Esophagus (tissue), 2 donors: ENCODE data around the gene CPB2. TPM values are rescaled to one million over a fixed set of nuclear protein-coding genes. Genes with fewer than 3 reads are reported as not detected.

ENCODE experiments used
- H3K27ac ChIP-seq, 2 donors: one replicate each; pipeline ENCODE4 v1.5.1; 2013; ENCODE audit warnings: low read depth in 2 of 2, mild to moderate bottlenecking in 2 of 2, inconsistent platforms in 1 of 2, low read length in 1 of 2, moderate library complexity in 1 of 2
- H3K27me3 ChIP-seq, 2 donors: one replicate each; pipeline ENCODE4 v1.6.1; 2013; ENCODE audit warnings: low read length in 2 of 2, control low read depth in 1 of 2, mild to moderate bottlenecking in 1 of 2; ENCODE audit not compliant: insufficient read depth in 2 of 2, control insufficient read depth in 1 of 2
- H3K36me3 ChIP-seq, 2 donors: one replicate each; pipeline ENCODE4 v1.6.1; 2013; ENCODE audit warnings: low read length in 1 of 2; ENCODE audit not compliant: control insufficient read depth in 2 of 2, insufficient read depth in 2 of 2
- H3K4me1 ChIP-seq, 2 donors: one replicate each; pipeline ENCODE4 v1.6.1; 2013; ENCODE audit warnings: low read length in 1 of 2; ENCODE audit not compliant: control insufficient read depth in 2 of 2, insufficient read depth in 2 of 2
- H3K4me3 ChIP-seq, 2 donors: one replicate each; pipeline ENCODE4 v1.5.1; 2013; ENCODE audit warnings: low read length in 2 of 2, mild to moderate bottlenecking in 2 of 2, low read depth in 1 of 2, moderate library complexity in 1 of 2
- H3K9me3 ChIP-seq, 2 donors: one replicate each; pipeline ENCODE4 v1.6.1; 2013; ENCODE audit warnings: mild to moderate bottlenecking in 2 of 2, low read depth in 1 of 2, low read length in 1 of 2, moderate library complexity in 1 of 2; ENCODE audit not compliant: control insufficient read depth in 2 of 2, insufficient read depth in 1 of 2
- WGBS, 2 donors: extraction: QIAGEN DNeasy Blood & Tissue Kit; methylation state at CpG; one replicate each; pipeline ENCODE4 v1.1.7; 2013; 5-methylcytosine and 5-hydroxymethylcytosine counted together
- polyA plus RNA-seq, 2 donors: library from polyadenylated mRNA; stranded (reverse); fragments of 200-250 nt; gene quantifications; one replicate each; pipeline ENCODE4 v1.2.3, GENCODE V29; 2013
- donor health status: healthy with polysubstance abuse.
- donor health status: Bipolar disorder and iron deficiency.

CPB2 gene
- polyA plus RNA-seq, 2 donors = not detected

DNA sequence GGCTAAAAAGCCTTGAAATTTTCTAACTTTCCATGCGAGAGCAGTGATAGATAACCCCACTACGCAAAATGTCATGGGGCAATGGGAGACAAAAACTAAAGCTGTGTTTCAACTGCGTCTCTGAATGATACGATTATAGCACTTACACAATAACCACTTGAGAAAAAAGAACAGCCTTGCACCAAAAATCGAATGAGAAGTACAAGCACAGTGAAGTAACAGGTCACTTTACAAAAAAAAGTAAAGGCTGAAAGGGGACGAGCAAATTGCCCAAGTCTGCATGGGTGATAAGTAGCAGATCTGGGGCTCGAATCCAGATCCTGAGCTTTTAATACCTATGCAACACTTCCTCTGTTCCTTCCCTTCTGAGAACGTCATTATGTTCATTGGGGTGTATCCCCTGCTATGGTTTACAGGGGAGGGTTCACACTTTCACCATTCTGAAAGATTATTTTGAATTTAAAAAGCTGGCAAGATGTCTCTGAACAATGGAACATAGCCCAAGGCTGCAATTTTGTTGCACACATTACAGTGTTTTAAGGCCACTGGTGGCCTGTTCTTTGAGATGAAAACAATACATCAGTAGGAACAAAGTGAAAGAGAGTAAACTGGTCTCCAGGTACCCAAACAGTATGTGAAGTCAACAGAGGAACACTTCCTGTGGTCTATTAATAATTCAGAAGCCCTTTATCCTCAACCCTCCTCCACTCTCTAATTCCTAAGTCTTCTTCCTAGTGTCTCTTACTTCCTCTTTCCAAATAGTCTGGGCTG, 3.2 kb downstream of the CPB2 start:
- H3K4me3 ChIP-seq = no peak overlapping the region
- H3K36me3 ChIP-seq = no peaks in the 10 kb centered on the region
- WGBS, 2 donors = 72% methylated on average over 8 of the region's 8 CpGs
- H3K4me1 ChIP-seq = no peaks in the 10 kb centered on the region
- H3K27me3 ChIP-seq = no peaks in the 10 kb centered on the region
- H3K9me3 ChIP-seq = no peaks in the 10 kb centered on the region
- H3K27ac ChIP-seq = no peak overlapping the region

DNA sequence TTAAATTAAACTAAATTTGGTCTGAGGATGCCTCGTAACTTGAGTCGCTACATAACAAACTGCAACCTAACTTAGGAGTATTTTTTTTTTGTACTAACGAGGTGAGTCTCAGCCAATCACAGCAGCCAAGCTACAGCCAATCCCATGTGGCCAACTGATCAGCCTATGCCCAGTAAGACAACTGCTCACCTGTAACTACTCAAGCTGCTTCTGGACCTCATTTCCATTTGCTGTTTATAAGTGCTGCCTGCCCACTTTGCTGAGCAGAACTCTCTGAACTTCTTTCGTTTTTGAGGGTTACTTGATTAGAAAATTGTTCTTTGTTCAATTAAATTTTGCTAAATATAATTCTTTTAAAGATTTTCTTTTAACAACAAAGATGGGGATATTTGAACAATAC, 3.8 kb downstream of the CPB2 start:
- Histone ChIP-seq H3K4me3 (no peak overlapping the region), H3K9me3 (no peaks in the 10 kb centered on the region), H3K4me1 (no peaks in the 10 kb centered on the region), H3K27ac (no peak overlapping the region), H3K36me3 (no peaks in the 10 kb centered on the region), H3K27me3 (no peaks in the 10 kb centered on the region)
- WGBS, 2 donors = 83 to 85% methylated on average over 4 of the region's 4 CpGs

DNA sequence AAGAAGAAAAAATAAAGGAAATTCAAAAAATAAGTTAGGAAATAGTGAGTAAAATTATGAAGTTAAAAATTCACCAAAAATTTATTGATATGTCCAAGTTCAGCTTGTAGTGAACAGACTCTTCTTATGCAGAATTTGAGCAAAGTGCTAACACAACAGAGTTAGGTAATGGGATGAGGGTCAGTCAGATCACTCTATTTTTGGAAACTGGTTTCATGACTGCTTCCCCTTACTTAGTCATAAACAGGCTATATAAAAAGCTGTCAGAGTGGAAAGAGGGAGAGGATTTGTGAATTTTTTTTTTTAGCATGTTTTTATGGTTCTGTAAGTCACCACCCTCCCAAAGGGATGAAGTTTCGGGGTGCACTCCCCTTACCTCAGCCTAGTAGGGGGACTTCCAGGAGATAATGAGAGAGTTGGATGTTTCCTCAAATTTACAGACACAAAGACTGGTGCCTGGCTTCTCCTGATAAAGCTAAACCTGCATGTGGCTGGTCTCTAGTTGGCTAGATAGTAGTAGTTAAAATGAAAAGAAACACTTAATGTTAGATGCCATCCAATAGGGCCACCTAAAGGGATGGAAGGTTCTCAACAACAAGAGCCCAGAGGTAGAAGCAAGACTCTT, 4.5 kb downstream of the CPB2 start:
- H3K9me3 ChIP-seq = no peaks in the 10 kb centered on the region
- no peaks in the 10 kb centered on the region for H3K36me3 ChIP-seq
- H3K27ac ChIP-seq = no peak overlapping the region
- H3K4me1 ChIP-seq = no peaks in the 10 kb centered on the region
- 67 to 88% methylated on average over 1 of the region's 1 CpG for WGBS, 2 donors
- H3K4me3 ChIP-seq = no peak overlapping the region
- no peaks in the 10 kb centered on the region for H3K27me3 ChIP-seq

DNA sequence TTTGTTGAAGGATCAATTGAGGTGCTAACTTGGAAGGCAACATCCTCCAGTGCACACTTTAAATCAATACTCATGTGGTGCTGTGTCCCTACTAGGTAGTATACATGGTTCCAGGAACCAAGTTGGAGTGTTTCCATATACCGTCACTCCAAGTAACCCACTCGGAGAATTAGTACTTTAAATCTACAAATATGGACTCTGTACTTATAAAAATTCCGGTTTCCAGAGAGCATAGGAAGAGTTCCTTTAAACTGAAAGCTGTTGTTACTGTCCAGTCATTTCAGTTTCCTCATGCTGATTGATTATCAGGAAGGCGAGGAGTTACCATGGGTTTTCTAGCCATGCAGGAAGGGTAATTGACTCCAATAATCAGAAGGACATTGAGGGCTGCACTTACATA, 7.2 kb downstream of the CPB2 start:
- no peak overlapping the region for H3K27ac ChIP-seq
- H3K27me3 ChIP-seq = no peaks in the 10 kb centered on the region
- WGBS, 2 donors = 78 to 87% methylated on average over 4 of the region's 4 CpGs
- no peak overlapping the region for H3K4me3 ChIP-seq
- no peaks in the 10 kb centered on the region for H3K36me3 ChIP-seq
- no peaks in the 10 kb centered on the region for H3K4me1 ChIP-seq
- no peaks in the 10 kb centered on the region for H3K9me3 ChIP-seq

DNA sequence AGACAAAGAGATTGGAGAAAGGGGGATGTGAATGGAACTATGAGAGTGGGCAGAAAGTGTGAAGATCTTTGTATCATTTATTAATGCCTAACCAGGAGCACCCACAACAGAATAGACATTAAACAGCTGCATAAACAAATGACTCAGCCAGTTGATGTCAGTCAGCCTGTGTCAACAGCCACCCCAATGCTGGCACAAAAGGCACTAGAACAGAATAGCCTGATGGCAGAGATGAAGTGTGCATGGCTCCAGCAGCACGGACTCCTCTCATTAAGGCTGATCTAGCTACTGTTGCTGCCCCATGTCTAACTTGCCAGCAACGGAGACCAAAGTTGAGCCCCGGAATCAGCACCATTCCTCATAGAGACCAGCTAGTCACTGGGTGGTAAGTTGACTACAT, 7.8 kb downstream of the CPB2 start:
- 66 to 69% methylated on average over 3 of the region's 3 CpGs for WGBS, 2 donors
- Histone ChIP-seq H3K36me3 (no peaks in the 10 kb centered on the region), H3K9me3 (no peaks in the 10 kb centered on the region), H3K27ac (no peak overlapping the region), H3K4me1 (no peaks in the 10 kb centered on the region), H3K27me3 (no peaks in the 10 kb centered on the region), H3K4me3 (no peak overlapping the region)

DNA sequence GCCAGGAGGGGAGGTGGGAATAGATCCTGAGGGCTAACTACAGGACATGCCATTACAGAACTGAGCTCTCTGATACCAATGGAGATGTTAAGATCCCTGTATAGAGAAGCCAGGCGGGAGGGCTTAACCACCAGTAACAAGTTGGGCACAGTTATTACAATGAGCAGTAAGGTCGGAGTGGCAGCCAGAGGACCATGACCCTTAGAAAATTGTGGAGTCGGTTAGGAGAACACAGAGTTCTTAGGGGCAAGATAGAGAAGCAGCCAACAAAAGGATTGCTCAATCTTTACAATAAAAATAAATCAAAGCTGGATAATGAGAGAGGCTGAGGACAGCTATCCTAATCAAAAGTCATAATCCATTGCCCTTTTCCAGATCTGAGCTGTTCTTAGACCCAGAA, 10.4 kb downstream of the CPB2 start:
- no peaks in the 10 kb centered on the region for H3K27me3 ChIP-seq
- no peaks in the 10 kb centered on the region for H3K36me3 ChIP-seq
- 87 to 90% methylated on average over 3 of the region's 3 CpGs for WGBS, 2 donors

DNA sequence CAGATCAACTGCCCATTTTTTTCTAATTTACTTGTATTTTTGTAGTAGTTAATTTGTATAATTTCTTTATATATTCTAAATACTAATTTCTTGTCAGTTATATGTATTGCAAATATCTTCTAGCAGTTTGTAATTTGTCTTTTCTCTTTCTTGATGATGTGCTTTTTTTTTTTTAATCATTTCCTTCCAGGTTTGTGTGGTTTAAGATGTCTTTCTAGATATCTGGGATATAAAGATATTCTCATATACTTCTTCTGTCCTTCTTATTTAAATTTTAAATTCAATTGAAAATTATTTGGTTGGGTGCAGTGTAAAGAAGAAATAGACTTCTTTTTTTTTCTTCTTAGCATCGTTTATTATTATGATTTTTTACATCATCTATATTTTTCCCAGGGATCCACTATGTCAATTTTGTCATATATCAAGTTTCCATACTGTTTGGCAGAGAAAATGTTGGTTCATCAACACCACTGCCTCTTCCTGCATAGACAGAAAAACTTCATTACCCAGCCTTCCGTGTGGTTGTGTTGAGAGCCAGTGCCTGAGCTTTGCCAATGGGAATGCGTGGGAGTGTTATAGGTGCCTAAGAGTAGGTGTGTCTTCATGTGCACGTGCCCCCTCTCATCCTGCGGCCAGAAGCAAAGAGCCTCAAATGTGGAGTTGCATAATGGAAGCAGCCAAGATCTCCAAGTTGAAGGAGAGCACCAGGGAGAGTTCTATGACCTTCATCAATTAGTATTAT, 15.8 kb downstream of the CPB2 start:
- no peak overlapping the region for H3K4me3 ChIP-seq
- no peaks in the 10 kb centered on the region for H3K9me3 ChIP-seq
- WGBS, 2 donors = 76 to 85% methylated on average over 5 of the region's 5 CpGs
- no peaks in the 10 kb centered on the region for H3K27me3 ChIP-seq
- no peaks in the 10 kb centered on the region for H3K4me1 ChIP-seq
- no peak overlapping the region for H3K27ac ChIP-seq
- H3K36me3 ChIP-seq = no peaks in the 10 kb centered on the region

More for the DNA sequence above, 10.4 kb downstream of the CPB2 start:
- no peak overlapping the region for H3K27ac ChIP-seq
- no peaks in the 10 kb centered on the region for H3K9me3 ChIP-seq
- H3K4me1 ChIP-seq = no peaks in the 10 kb centered on the region
- no peak overlapping the region for H3K4me3 ChIP-seq

DNA sequence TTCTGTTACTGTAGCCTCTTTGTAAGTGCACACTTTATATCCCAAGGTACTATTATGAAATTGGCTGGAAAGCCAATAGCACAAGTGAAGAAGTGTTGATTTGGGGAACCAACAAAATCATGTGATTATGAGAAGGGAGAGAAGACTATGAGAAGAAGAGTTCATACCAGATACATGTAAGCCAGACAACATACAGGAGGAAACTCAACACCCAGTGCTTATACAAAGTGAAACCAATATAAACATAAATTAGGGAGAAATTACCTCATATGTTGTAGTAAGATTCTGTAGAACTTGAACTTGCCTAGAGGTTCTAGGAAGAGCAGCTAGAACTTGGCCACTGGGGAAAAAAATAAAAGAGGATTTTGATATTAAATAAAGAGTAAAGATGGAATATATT, 17.4 kb downstream of the CPB2 start:
- no peak overlapping the region for H3K27ac ChIP-seq
- H3K36me3 ChIP-seq = no peaks in the 10 kb centered on the region
- H3K9me3 ChIP-seq = no peaks in the 10 kb centered on the region
- H3K4me3 ChIP-seq = no peak overlapping the region
- no peaks in the 10 kb centered on the region for H3K4me1 ChIP-seq
- H3K27me3 ChIP-seq = no peaks in the 10 kb centered on the region

DNA sequence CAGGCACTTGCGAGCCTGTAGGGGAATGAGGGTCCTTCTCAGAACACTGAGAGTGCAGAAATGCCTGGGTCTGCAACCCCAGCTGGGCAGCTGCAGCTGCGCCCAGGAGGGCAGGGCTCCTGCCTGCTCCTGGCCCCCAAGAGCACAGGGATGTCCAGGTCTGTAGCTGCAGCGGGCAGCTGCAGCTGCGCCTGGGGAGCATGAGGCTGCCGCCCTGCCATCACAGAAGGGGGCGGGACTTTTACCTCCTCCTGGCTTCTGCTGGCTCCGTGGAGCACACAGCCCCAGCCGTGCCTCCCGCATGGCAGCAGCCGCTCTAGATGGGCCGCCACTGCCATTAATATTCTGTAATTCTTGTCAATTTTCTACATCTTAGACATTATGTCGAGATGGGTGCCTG, 17.8 kb downstream of the CPB2 start:
- 92 to 93% methylated on average over 10 to 12 of the region's 12 CpGs for WGBS, 2 donors

More for the DNA sequence above, 17.8 kb downstream of the CPB2 start:
- Histone ChIP-seq H3K36me3 (no peaks in the 10 kb centered on the region), H3K9me3 (no peaks in the 10 kb centered on the region), H3K4me3 (no peak overlapping the region), H3K27me3 (no peaks in the 10 kb centered on the region), H3K4me1 (no peaks in the 10 kb centered on the region), H3K27ac (no peak overlapping the region)
